ENCODE data around the gene POLD4.

DNA sequence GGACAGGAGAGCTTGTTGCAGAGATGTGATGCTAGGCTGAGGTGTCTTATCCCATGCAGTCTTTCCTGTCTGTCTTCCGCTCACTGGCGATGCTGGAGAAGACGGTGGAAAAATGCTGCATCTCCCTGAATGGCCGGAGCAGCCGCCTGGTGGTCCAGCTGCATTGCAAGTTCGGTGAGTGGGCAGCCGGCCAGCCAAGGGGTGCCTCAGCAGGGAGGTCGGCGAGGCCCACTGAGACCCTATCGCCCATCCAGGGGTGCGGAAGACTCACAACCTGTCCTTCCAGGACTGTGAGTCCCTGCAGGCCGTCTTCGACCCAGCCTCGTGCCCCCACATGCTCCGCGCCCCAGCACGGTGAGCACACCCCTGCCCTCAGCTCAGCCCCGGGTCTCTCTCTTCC is 40.1 kb upstream of the POLD4 start:
- TF ChIP-seq, protein P1, sequence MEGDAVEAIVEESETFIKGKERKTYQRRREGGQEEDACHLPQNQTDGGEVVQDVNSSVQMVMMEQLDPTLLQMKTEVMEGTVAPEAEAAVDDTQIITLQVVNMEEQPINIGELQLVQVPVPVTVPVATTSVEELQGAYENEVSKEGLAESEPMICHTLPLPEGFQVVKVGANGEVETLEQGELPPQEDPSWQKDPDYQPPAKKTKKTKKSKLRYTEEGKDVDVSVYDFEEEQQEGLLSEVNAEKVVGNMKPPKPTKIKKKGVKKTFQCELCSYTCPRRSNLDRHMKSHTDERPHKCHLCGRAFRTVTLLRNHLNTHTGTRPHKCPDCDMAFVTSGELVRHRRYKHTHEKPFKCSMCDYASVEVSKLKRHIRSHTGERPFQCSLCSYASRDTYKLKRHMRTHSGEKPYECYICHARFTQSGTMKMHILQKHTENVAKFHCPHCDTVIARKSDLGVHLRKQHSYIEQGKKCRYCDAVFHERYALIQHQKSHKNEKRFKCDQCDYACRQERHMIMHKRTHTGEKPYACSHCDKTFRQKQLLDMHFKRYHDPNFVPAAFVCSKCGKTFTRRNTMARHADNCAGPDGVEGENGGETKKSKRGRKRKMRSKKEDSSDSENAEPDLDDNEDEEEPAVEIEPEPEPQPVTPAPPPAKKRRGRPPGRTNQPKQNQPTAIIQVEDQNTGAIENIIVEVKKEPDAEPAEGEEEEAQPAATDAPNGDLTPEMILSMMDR (IDR thresholded peaks at IDR 0.05; ENCODE audit: extremely low read depth in 1 of 2, insufficient read depth in 1 of 2, low read depth in 1 of 2, low read length in 2 of 2): no peak
- no peak for TF ChIP-seq MYC (IDR thresholded peaks at IDR 0.05; ENCODE audit: low read depth, low read length)
- no peak for TF ChIP-seq POLR2A (IDR thresholded peaks at IDR 0.05; ENCODE audit: low read depth, low read length)
